Measurements from ENCODE around the gene MPDU1.
A peak's percentile ranks its signal among the peaks of the same experiment; 100 is the strongest.

The MPDU1 gene

GRCh38 chr17:7583253-7584109 is at the start of gene MPDU1:
Gene MPDU1, plus strand, starts transcription at chr17:7583852. Its CDS starts 11 bp downstream, at chr17:7583863.
- DNase-seq (ENCODE audit: low spot score), result peak; percentile 97

DNA sequence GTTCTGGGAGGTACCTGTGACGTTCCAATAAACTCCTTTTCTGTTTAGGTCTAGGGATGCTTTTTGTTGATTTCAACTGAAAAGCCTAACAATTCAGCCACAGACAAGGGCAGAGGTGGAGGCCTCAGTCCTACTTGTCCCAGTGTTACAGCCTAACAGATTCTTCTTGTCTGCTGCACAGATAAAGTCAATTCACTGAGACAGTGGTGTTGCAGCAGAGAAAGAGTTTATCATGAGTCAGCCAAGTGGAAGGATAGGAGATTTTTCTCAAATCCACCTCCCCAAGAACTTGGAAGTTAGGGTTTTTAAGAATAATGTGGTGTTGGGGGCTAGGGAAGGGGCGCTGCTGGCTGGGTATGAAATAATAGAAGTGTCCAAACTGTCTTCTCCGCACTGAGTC is 45.6 kb upstream of the MPDU1 start:
- DNase-seq (ENCODE audit: low spot score), result no peak

- DNase-seq (ENCODE audit: low spot score), result no peak
Observed at GRCh38 chr17:7538891-7539545, 44.6 kb upstream of the MPDU1 start.

- DNase-seq (ENCODE audit: low spot score), result no peak
Observed at GRCh38 chr17:7541074-7541621, 42.5 kb upstream of the MPDU1 start.

DNA sequence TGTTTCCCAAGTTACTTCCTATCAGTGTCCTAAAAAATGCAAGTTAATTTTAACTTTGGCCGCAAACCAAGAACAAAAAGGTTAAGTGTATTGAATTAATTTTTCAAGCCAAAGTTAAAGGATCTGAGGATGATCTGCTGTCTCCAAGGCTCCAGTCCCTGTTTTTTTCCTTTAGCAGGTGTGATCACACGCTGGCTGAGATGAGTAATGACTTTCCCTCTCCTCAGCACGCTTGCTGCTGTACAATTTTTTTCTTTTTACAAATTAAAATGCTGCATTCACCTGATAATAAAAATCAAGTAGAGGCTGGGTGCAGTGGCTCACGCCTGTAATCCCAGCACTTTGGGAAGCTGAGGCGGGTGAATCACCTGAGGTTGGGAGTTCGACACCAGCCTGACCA is 38.7 kb upstream of the MPDU1 start:
- DNase-seq (ENCODE audit: low spot score), result no peak

- no peak for DNase-seq (ENCODE audit: low spot score)
Observed at GRCh38 chr17:7548585-7549400, 34.9 kb upstream of the MPDU1 start, which contains the start of gene TNFSF12. Gene TNFSF12, plus strand, starts transcription at chr17:7549058. Its CDS starts 96 bp downstream, at chr17:7549154.

GRCh38 chr17:7549401-7550055 is 34.1 kb upstream of the MPDU1 start:
- no peak for DNase-seq (ENCODE audit: low spot score)

DNA sequence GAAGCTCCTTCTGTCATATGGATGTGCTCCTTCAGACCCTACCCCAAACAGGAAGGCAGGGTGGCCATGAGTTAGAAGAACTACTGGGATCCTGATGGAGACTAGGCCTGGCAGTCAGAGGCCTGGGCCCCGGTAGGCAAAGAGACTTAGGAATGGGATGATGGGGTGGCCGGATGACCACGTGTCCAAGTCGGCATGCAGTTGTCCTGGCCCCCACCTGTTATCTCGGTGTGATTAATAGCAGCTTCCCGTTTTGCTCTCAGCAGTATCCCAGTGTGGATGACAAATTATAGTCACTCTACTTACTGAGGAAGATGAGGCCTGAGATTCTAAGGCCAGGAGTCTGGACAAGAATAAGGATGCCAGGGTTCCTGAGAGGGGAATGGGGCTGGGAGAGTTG is 33.3 kb upstream of the MPDU1 start:
- no peak for DNase-seq (ENCODE audit: low spot score)

DNA sequence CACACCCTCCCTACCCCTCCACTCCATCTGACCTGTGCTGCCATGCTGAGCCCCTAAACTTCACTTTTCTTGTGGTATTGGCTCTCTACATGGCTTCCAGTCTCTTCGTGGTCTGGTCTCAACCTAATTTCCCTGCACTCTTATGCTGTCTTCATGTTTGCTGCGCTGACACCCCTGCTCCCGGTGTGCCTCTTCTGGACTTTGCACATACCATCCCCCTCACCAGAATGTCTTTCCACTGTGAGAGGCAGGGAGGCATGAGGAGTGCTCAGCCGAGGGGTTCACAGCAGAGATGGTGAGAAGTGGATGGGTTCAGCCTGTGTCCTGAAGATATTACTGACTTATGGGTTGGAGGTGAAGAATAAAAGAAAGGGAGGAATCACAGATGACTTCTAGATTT is 32.3 kb upstream of the MPDU1 start:
- no peak for DNase-seq (ENCODE audit: low spot score)

GRCh38 chr17:7552621-7553051 is 31.0 kb upstream of the MPDU1 start:
- peak; percentile 55 for DNase-seq (ENCODE audit: low spot score)

- DNase-seq (ENCODE audit: low spot score), result no peak
Observed at GRCh38 chr17:7553356-7553755, 30.3 kb upstream of the MPDU1 start.

- DNase-seq (ENCODE audit: low spot score), result no peak
Observed at GRCh38 chr17:7555320-7555948, 28.2 kb upstream of the MPDU1 start.

- DNase-seq (ENCODE audit: low spot score), result no peak
Observed at GRCh38 chr17:7556627-7557026, 27.0 kb upstream of the MPDU1 start.

DNA sequence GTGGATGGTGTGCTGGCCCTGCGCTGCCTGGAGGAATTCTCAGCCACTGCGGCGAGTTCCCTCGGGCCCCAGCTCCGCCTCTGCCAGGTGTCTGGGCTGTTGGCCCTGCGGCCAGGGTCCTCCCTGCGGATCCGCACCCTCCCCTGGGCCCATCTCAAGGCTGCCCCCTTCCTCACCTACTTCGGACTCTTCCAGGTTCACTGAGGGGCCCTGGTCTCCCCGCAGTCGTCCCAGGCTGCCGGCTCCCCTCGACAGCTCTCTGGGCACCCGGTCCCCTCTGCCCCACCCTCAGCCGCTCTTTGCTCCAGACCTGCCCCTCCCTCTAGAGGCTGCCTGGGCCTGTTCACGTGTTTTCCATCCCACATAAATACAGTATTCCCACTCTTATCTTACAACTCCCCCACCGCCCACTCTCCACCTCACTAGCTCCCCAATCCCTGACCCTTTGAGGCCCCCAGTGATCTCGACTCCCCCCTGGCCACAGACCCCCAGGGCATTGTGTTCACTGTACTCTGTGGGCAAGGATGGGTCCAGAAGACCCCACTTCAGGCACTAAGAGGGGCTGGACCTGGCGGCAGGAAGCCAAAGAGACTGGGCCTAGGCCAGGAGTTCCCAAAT is 26.4 kb upstream of the MPDU1 start:
- no peak for DNase-seq (ENCODE audit: low spot score)

GRCh38 chr17:7557775-7558543 is 25.7 kb upstream of the MPDU1 start:
- DNase-seq (ENCODE audit: low spot score), result peak; percentile 81

- DNase-seq (ENCODE audit: low spot score), result peak; percentile 52
Observed at GRCh38 chr17:7558544-7559319, 24.9 kb upstream of the MPDU1 start, which contains the start of gene TNFSF13. Gene TNFSF13, plus strand, starts transcription at chr17:7558750. Its CDS starts 290 bp downstream, at chr17:7559040.

DNA sequence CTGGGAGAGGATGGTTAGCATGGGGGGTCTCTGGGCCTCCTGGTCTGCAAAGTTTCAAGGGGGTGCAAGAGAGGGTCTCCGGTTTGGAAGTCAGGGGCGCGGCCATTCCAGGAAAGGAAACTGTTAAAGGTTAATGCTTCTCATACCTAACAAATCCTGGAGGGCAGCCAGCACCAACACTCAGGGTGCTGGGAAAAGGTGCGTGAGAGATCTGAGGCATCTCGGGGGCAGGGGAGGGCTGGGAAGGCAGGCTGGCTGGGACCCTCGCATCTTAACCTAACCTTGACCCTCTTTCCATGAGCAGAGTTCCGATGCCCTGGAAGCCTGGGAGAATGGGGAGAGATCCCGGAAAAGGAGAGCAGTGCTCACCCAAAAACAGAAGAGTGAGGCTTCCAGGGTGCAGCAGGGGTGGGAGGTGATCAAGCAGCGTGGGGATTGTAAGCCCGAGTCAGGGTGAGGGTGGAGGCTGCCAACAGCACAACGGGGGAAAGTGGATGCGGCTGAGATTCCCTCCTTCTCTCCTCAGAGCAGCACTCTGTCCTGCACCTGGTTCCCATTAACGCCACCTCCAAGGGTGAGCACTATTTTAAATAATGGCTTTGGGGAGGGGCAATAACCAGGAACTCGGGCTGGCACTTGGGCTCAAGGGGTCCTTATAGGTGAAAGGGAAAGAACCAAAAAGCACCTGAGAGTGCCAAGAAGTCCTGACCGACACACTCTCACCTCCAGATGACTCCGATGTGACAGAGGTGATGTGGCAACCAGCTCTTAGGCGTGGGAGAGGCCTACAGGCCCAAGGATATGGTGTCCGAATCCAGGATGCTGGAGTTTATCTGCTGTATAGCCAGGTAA is 24.1 kb upstream of the MPDU1 start:
- no peak for DNase-seq (ENCODE audit: low spot score)
